Gastroesophageal sphincter (tissue), 3 donors: Measurements from ENCODE around the gene EIPR1.

Experiments
- CTCF ChIP-seq, 4 experiments: fragments of 200-600 bp in 2 of 4; fragments of 450-650 bp in 2 of 4; sonication (generic) in 1 of 4; IDR thresholded peaks; one replicate each; pipeline ENCODE4 v1.5.1; 2017 to 2019; ENCODE audit warnings: antibody characterized with exemption in 4 of 4, mild to moderate bottlenecking in 2 of 4, moderate library complexity in 2 of 4
- POLR2A ChIP-seq, 2 donors: fragments of 450-650 bp; IDR thresholded peaks; one replicate each; pipeline ENCODE4 v1.6.1; 2017; ENCODE audit warnings: antibody characterized with exemption in 2 of 2, mild to moderate bottlenecking in 2 of 2, moderate library complexity in 1 of 2

GRCh38 chr2:3280683-3281520 is 96.7 kb downstream of the EIPR1 start:
- TF ChIP-seq CTCF (IDR thresholded peaks at IDR 0.05) (no peak), POLR2A (IDR thresholded peaks at IDR 0.05) (no peak)
